HCT116 (cell line): ENCODE measurements around the gene ELF2. TPM values are rescaled to one million over a fixed set of nuclear protein-coding genes. Genes with fewer than 3 reads are reported as not detected.

Experiments
- ATAC-seq: fragments of 200-7000 bp; cut with Tn5 transposase; 2 replicates; pipeline ENCODE4 v1.9.1; 2020; ENCODE audit warnings: mild to moderate bottlenecking, moderate library complexity
- BruUV-seq: library from RNA; stranded (reverse); fragments of 400-500 nt; replicated peaks from 2 replicates; lab custom pipeline; 2021; lab: Mats Ljungman, UMichigan
- CTCF ChIA-PET: fragments of 300-600 bp; sonication (Branson Sonifier 250); formaldehyde crosslinking; loops from one replicate; lab custom pipeline; 2021; ENCODE audit warnings: antibody characterized with exemption; lab: Charles Lee
- POLR2A ChIA-PET: fragments of 300-600, 350-600 bp; sonication (Branson Sonifier 250); formaldehyde crosslinking; loops from one replicate; lab custom pipeline; 2021; ENCODE audit warnings: antibody characterized with exemption; lab: Charles Lee
- RAD21 ChIA-PET, 2 experiments: fragments of 300-600 bp; sonication (Branson Sonifier 250); formaldehyde crosslinking; loops; one replicate each; lab custom pipeline; 2023; ENCODE audit warnings: low total read pairs in 2 of 2; ENCODE audit not compliant: uncharacterized antibody in 2 of 2, unreplicated experiment in 2 of 2, low non-redundant PET in 1 of 2; lab: Charles Lee
- DNase-seq: peaks from one replicate; pipeline ENCODE4 v3.0.0-alpha.2; 2010; ENCODE audit warnings: low read depth, low spot score
- H2AFZ ChIP-seq: fragments of 200-600 bp; shearing (Covaris generic), sonication (generic); 2 replicates; pipeline ENCODE4 v1.6.1; 2017; ENCODE audit warnings: low read depth, mixed run types, mixed read lengths, antibody characterized with exemption, low read length; ENCODE audit not compliant: poor library complexity, severe bottlenecking
- H3K27ac ChIP-seq: 2 replicates; pipeline ENCODE4 v1.5.1; 2012; ENCODE audit warnings: low read depth, low read length
- H3K27me3 ChIP-seq: fragments of 200-600 bp; sonication (generic); 2 replicates; pipeline ENCODE4 v1.6.1; 2016; ENCODE audit warnings: mixed run types, low read length, mixed read lengths; ENCODE audit not compliant: insufficient read depth
- H3K36me3 ChIP-seq, 2 experiments: fragments of 200-500 bp in 1 of 2; fragments of 200-600 bp in 1 of 2; sonication (Bioruptor generic) in 1 of 2; sonication (generic) in 1 of 2; 2 replicates each; pipeline versions ENCODE4 v1.5.1 to v1.6.1; 2014 to 2016; ENCODE audit warnings: low read length in 2 of 2, inconsistent platforms in 1 of 2, mixed read lengths in 1 of 2, mixed run types in 1 of 2; ENCODE audit not compliant: insufficient read depth in 2 of 2, control insufficient read depth in 1 of 2
- H3K4me1 ChIP-seq, 2 experiments: fragments of 200-600 bp in 1 of 2; sonication (generic) in 1 of 2; 2 replicates each; pipeline versions ENCODE4 v1.5.1 to v1.6.1; 2012 to 2017; ENCODE audit warnings: low read length in 2 of 2, inconsistent platforms in 1 of 2, mild to moderate bottlenecking in 1 of 2, mixed read lengths in 1 of 2, mixed run types in 1 of 2, moderate library complexity in 1 of 2; ENCODE audit not compliant: insufficient read depth in 2 of 2, control insufficient read depth in 1 of 2
- H3K4me2 ChIP-seq: fragments of 200-600 bp; sonication (generic); 2 replicates; pipeline ENCODE4 v1.6.1; 2017; ENCODE audit warnings: mixed run types, low read length, mixed read lengths
- H3K4me3 ChIP-seq, 2 experiments: fragments of 200-600 bp in 1 of 2; sonication (generic) in 1 of 2; replicated peaks in 1 of 2; 2 replicates each; pipeline ENCODE4 v1.5.1; 2011 to 2016; ENCODE audit warnings: low read length in 2 of 2, control low read depth in 1 of 2, low read depth in 1 of 2, mild to moderate bottlenecking in 1 of 2, mixed read lengths in 1 of 2, mixed run types in 1 of 2
- H3K79me2 ChIP-seq: fragments of 200-600 bp; sonication (generic); 2 replicates; pipeline ENCODE4 v1.6.1; 2017; ENCODE audit warnings: mild to moderate bottlenecking, mixed run types, low read length, moderate library complexity, mixed read lengths; ENCODE audit not compliant: insufficient read depth
- H3K9ac ChIP-seq: fragments of 200-600 bp; sonication (generic); 2 replicates; pipeline ENCODE4 v1.6.1; 2016; ENCODE audit warnings: low read length, mixed read lengths
- H3K9me2 ChIP-seq: fragments of 200-600 bp; sonication (generic), shearing (Covaris generic); 2 replicates; pipeline ENCODE4 v1.6.1; 2017; ENCODE audit warnings: mixed run types, mild to moderate bottlenecking, moderate library complexity; ENCODE audit not compliant: insufficient read depth
- H3K9me3 ChIP-seq, 2 experiments: fragments of 200-500 bp in 1 of 2; fragments of 200-600 bp in 1 of 2; sonication (Bioruptor generic) in 1 of 2; sonication (generic) in 1 of 2; 2 replicates each; pipeline ENCODE4 v1.6.1; 2014 to 2017; ENCODE audit warnings: low read length in 2 of 2, mixed read lengths in 2 of 2, inconsistent platforms in 1 of 2, low read depth in 1 of 2, mild to moderate bottlenecking in 1 of 2, mixed run types in 1 of 2, moderate library complexity in 1 of 2; ENCODE audit not compliant: control insufficient read depth in 1 of 2, insufficient read depth in 1 of 2
- H4K20me1 ChIP-seq: fragments of 200-600 bp; sonication (generic), shearing (Covaris generic); 2 replicates; pipeline ENCODE4 v1.6.1; 2017; ENCODE audit warnings: mixed run types, mild to moderate bottlenecking, moderate library complexity; ENCODE audit not compliant: insufficient read depth
- CEBPB ChIP-seq: IDR thresholded peaks from 2 replicates; pipeline ENCODE4 v1.6.1; 2012; ENCODE audit warnings: low read depth
- EZH2 ChIP-seq: fragments of 200-600 bp; sonication (generic); IDR thresholded peaks from 2 replicates; pipeline ENCODE4 v1.6.1; 2017; ENCODE audit warnings: antibody characterized with exemption, mixed run types
- FOSL1 ChIP-seq: IDR thresholded peaks from 2 replicates; pipeline ENCODE4 v1.6.1; 2012; ENCODE audit warnings: low read depth
- REST ChIP-seq: IDR thresholded peaks from 2 replicates; pipeline ENCODE4 v1.6.1; 2012; ENCODE audit warnings: low read depth
- SIN3A ChIP-seq: IDR thresholded peaks from 2 replicates; pipeline ENCODE4 v1.6.1; 2012; ENCODE audit warnings: low read depth
- TCF7L2 ChIP-seq: IDR thresholded peaks from 2 replicates; pipeline ENCODE4 v1.7.0; 2011; ENCODE audit warnings: borderline replicate concordance, inconsistent platforms; ENCODE audit not compliant: insufficient read depth, insufficient read length; ENCODE audit errors: extremely low read depth
- intact Hi-C: fragments of 100-400 bp; cut with micrococcal nuclease; formaldehyde crosslinking; loops from 2 replicates; pipeline ENCODE4 v1.10.0; 2022
- total RNA-seq: library from RNA; stranded (reverse); gene quantifications from one replicate; pipeline ENCODE4 v1.2.1, GENCODE V29; 2021; ENCODE audit not compliant: unreplicated experiment

Gene ELF2
- total RNA-seq, 1 experiment from 2014 or later: 28.2 TPM

GRCh38 chr4:139223682-139224317 lies 46.8 kb upstream of the ELF2 start:
- Histone ChIP-seq H2AFZ (no peak overlapping the region), H3K9me2 (no peaks in the 10 kb centered on the region), H3K4me3 (no peak overlapping the region), H3K4me2 (no peak overlapping the region), H3K79me2 (no peaks in the 10 kb centered on the region), H3K27ac (no peak overlapping the region), H3K9me3 (no peaks in the 10 kb centered on the region), H3K9ac (no peak overlapping the region), H3K4me1 (peaks cover 0 to 6% of the 10 kb centered on the region in 2 experiments; a peak in 2 of 4 replicates), H3K27me3 (no peaks in the 10 kb centered on the region), H3K36me3 (no peaks in the 10 kb centered on the region), H4K20me1 (no peaks in the 10 kb centered on the region)
- DNase-seq (no peak), ATAC-seq (no peak)
- ChIA-PET CTCF (no interaction called here), RAD21 (interaction anchor here in 1 of 2 experiments (0.6 kb wide), 1 partner anchor 122 kb away, joined by 4 read pairs; no protein-coding TSS in a partner anchor), POLR2A (no interaction called here)
- TF ChIP-seq REST (no peak), FOSL1 (no peak), CEBPB (no peak), TCF7L2 (no peak), EZH2 (no peak), SIN3A (no peak)
- intact Hi-C loops: no loop called here
- no TSS peak for BruUV-seq
